ENCODE data around the gene ANKEF1.
A peak's percentile ranks its signal among the peaks of the same experiment; 100 is the strongest.
"Not testable (repeated sequence)": the region's sequence is repeated elsewhere in the genome, so short reads cannot be mapped to it uniquely, and the experiment has no call there.

ANKEF1 gene

GRCh38 chr20:10033905-10034650 lies 709 bp upstream of the ANKEF1 start:
- DNase-seq: peak; percentile 16

GRCh38 chr20:10036321-10036720 lies 1.5 kb downstream of the ANKEF1 start:
- DNase-seq: not testable (repeated sequence)

- DNase-seq: peak; percentile 24
Measured at GRCh38 chr20:10040070-10040975, 5.5 kb downstream of the ANKEF1 start.

- no peak for DNase-seq
Measured at GRCh38 chr20:10042086-10042485, 7.3 kb downstream of the ANKEF1 start.

GRCh38 chr20:10047427-10047826 lies 12.6 kb downstream of the ANKEF1 start:
- peak; percentile 65 for DNase-seq

GRCh38 chr20:10051185-10051584 lies 16.4 kb downstream of the ANKEF1 start:
- no peak for DNase-seq

GRCh38 chr20:10059006-10059405 lies 24.2 kb downstream of the ANKEF1 start:
- no peak for DNase-seq

- peak; percentile 81 for DNase-seq
Measured at GRCh38 chr20:10060226-10060625, 25.4 kb downstream of the ANKEF1 start.

- peak; percentile 71 for DNase-seq
Measured at GRCh38 chr20:10061641-10062040, 26.9 kb downstream of the ANKEF1 start.

GRCh38 chr20:10063482-10063881 lies 28.7 kb downstream of the ANKEF1 start:
- no peak for DNase-seq

- DNase-seq: no peak
Measured at GRCh38 chr20:10064611-10065010, 29.8 kb downstream of the ANKEF1 start.

GRCh38 chr20:10065154-10065833 lies 30.5 kb downstream of the ANKEF1 start:
- no peak for DNase-seq

- DNase-seq: peak; percentile 37
Measured at GRCh38 chr20:10067321-10067720, 32.5 kb downstream of the ANKEF1 start.

GRCh38 chr20:10074513-10074912 lies 39.7 kb downstream of the ANKEF1 start:
- DNase-seq: peak; percentile 63

- DNase-seq: peak; percentile 45
Measured at GRCh38 chr20:10075606-10076005, 40.8 kb downstream of the ANKEF1 start.

GRCh38 chr20:10076126-10077080 lies 41.6 kb downstream of the ANKEF1 start:
- no peak for DNase-seq

- no peak for DNase-seq
Measured at GRCh38 chr20:10077081-10077471, 42.3 kb downstream of the ANKEF1 start.

- DNase-seq: no peak
Measured at GRCh38 chr20:10077886-10078285, 43.1 kb downstream of the ANKEF1 start.

GRCh38 chr20:10078403-10078802 lies 43.6 kb downstream of the ANKEF1 start:
- no peak for DNase-seq

- no peak for DNase-seq
Measured at GRCh38 chr20:10079964-10080363, 45.2 kb downstream of the ANKEF1 start.

- DNase-seq: no peak
Measured at GRCh38 chr20:10080574-10080973, 45.8 kb downstream of the ANKEF1 start.

All from eye (tissue), 1 donor.